Tibial artery (tissue), 4 donors: Measurements from ENCODE around the gene BMPR1B.
"Not testable (repeated sequence)": the region's sequence is repeated elsewhere in the genome, so short reads cannot be mapped to it uniquely, and the experiment has no call there.

ENCODE experiments used
- DNase-seq, 2 donors: peaks; one replicate each; pipeline ENCODE4 v3.0.0-alpha.2; 2019
- H3K27ac ChIP-seq, 2 donors: fragments of 200-600 bp; sonication (generic) in 1 of 2; 1 replicate in 1 of 2; 2 replicates in 1 of 2; pipeline ENCODE4 v1.5.1; 2018 to 2019; ENCODE audit warnings: mild to moderate bottlenecking in 1 of 2
- H3K27me3 ChIP-seq, 2 donors: fragments of 200-600 bp; sonication (generic) in 1 of 2; one replicate each; pipeline versions ENCODE4 v1.5.1 to v1.6.0; 2016 to 2019
- H3K36me3 ChIP-seq, 3 donors: fragments of 200-600 bp; sonication (generic) in 2 of 3; one replicate each; pipeline ENCODE4 v1.5.1; 2016 to 2019; ENCODE audit warnings: mild to moderate bottlenecking in 2 of 3
- H3K4me1 ChIP-seq, 4 donors: fragments of 200-600 bp; sonication (generic) in 2 of 4; 1 replicate in 3 of 4; 2 replicates in 1 of 4; pipeline ENCODE4 v1.5.1; 2016 to 2019
- H3K4me3 ChIP-seq, 2 donors: fragments of 200-600 bp; sonication (generic) in 1 of 2; 1 replicate in 1 of 2; 2 replicates in 1 of 2; pipeline ENCODE4 v1.5.1; 2018 to 2019; ENCODE audit warnings: mild to moderate bottlenecking in 2 of 2
- H3K9me3 ChIP-seq, 3 donors: fragments of 200-600 bp; sonication (generic) in 1 of 3; one replicate each; pipeline ENCODE4 v1.5.1; 2016 to 2019
- intact Hi-C: fragments of 100-400 bp; cut with DNase I; formaldehyde crosslinking; loops from one replicate; pipeline ENCODE4 v1.15.0; 2023; ENCODE audit warnings: low total_unique reads
- TF ChIP-seq, protein P1 (sequence below), 2 experiments: fragments of 200-600 bp in 1 of 2; fragments of 450-650 bp in 1 of 2; IDR thresholded peaks; one replicate each; pipeline ENCODE4 v1.5.1; 2017 to 2019; ENCODE audit warnings: antibody characterized with exemption in 2 of 2, mild to moderate bottlenecking in 1 of 2, moderate library complexity in 1 of 2

BMPR1B gene

GRCh38 chr4:95050980-95051701 lies 293.4 kb downstream of the BMPR1B start:
- Histone ChIP-seq H3K36me3 (no peaks in the 10 kb centered on the region), H3K4me1 (peaks cover 0 to 19% (median 0%) of the 10 kb centered on the region in 4 donors), H3K27me3 (no peaks in the 10 kb centered on the region), H3K9me3 (no peaks in the 10 kb centered on the region), H3K4me3 (peak overlapping the region in 1 of 2 donors; percentile 10), H3K27ac (no peak overlapping the region)
- DNase-seq: no peak
- intact Hi-C loops: no loop called here
- TF ChIP-seq, protein P1, sequence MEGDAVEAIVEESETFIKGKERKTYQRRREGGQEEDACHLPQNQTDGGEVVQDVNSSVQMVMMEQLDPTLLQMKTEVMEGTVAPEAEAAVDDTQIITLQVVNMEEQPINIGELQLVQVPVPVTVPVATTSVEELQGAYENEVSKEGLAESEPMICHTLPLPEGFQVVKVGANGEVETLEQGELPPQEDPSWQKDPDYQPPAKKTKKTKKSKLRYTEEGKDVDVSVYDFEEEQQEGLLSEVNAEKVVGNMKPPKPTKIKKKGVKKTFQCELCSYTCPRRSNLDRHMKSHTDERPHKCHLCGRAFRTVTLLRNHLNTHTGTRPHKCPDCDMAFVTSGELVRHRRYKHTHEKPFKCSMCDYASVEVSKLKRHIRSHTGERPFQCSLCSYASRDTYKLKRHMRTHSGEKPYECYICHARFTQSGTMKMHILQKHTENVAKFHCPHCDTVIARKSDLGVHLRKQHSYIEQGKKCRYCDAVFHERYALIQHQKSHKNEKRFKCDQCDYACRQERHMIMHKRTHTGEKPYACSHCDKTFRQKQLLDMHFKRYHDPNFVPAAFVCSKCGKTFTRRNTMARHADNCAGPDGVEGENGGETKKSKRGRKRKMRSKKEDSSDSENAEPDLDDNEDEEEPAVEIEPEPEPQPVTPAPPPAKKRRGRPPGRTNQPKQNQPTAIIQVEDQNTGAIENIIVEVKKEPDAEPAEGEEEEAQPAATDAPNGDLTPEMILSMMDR (IDR thresholded peaks at IDR 0.05): no peak

GRCh38 chr4:95051702-95052020 lies 293.9 kb downstream of the BMPR1B start:
- no peaks in the 10 kb centered on the region for H3K9me3 ChIP-seq
- H3K27ac ChIP-seq: no peak overlapping the region
- intact Hi-C loops: no loop called here
- no peaks in the 10 kb centered on the region for H3K27me3 ChIP-seq
- TF ChIP-seq, protein P1 (IDR thresholded peaks at IDR 0.05): no peak
- peak overlapping the region in 1 of 2 donors; percentile 10 for H3K4me3 ChIP-seq
- H3K4me1 ChIP-seq: peaks cover 0 to 19% (median 0%) of the 10 kb centered on the region in 4 donors
- no peaks in the 10 kb centered on the region for H3K36me3 ChIP-seq
- no peak for DNase-seq

- DNase-seq: no peak
- H3K27me3 ChIP-seq: no peaks in the 10 kb centered on the region
- no peaks in the 10 kb centered on the region for H3K36me3 ChIP-seq
- no peaks in the 10 kb centered on the region for H3K9me3 ChIP-seq
- H3K4me3 ChIP-seq: no peak overlapping the region
- TF ChIP-seq, protein P1 (IDR thresholded peaks at IDR 0.05): no peak
- intact Hi-C loops: no loop called here
- H3K27ac ChIP-seq: no peak overlapping the region
- H3K4me1 ChIP-seq: peaks cover 0 to 13% (median 2%) of the 10 kb centered on the region in 4 donors
These were observed 301.2 kb downstream of the BMPR1B start for GRCh38 chr4:95058991-95059390.

GRCh38 chr4:95059663-95060062 lies 301.9 kb downstream of the BMPR1B start:
- H3K27me3 ChIP-seq: no peaks in the 10 kb centered on the region
- H3K27ac ChIP-seq: no peak overlapping the region
- H3K4me1 ChIP-seq: peaks cover 0 to 13% (median 2%) of the 10 kb centered on the region in 4 donors
- DNase-seq: no peak
- TF ChIP-seq, protein P1 (IDR thresholded peaks at IDR 0.05): no peak
- H3K9me3 ChIP-seq: no peaks in the 10 kb centered on the region
- no peaks in the 10 kb centered on the region for H3K36me3 ChIP-seq
- intact Hi-C loops: no loop called here
- H3K4me3 ChIP-seq: no peak overlapping the region

- Histone ChIP-seq H3K4me1 (peaks cover 0 to 17% (median 2%) of the 10 kb centered on the region in 4 donors), H3K27ac (no peak overlapping the region), H3K9me3 (no peaks in the 10 kb centered on the region), H3K36me3 (no peaks in the 10 kb centered on the region), H3K4me3 (no peak overlapping the region), H3K27me3 (no peaks in the 10 kb centered on the region)
- DNase-seq: no peak
- TF ChIP-seq, protein P1 (IDR thresholded peaks at IDR 0.05): no peak
- intact Hi-C loops: no loop called here
These were observed 303.5 kb downstream of the BMPR1B start for GRCh38 chr4:95061220-95061619.

GRCh38 chr4:95061801-95062200 lies 304.0 kb downstream of the BMPR1B start:
- H3K27ac ChIP-seq, H3K4me3 ChIP-seq, intact Hi-C loops, H3K9me3 ChIP-seq, H3K36me3 ChIP-seq, DNase-seq, H3K27me3 ChIP-seq: not testable (repeated sequence)
- peaks cover 0 to 22% (median 2%) of the 10 kb centered on the region in 4 donors for H3K4me1 ChIP-seq
